ENCODE measurements around the gene TMEM176A.

- TF ChIP-seq TAF1 (IDR thresholded peaks at IDR 0.05; ENCODE audit: low read depth, low read length) (no peak), POLR2A (IDR thresholded peaks at IDR 0.05; ENCODE audit: low read depth, low read length) (no peak), SPI1 (IDR thresholded peaks at IDR 0.05; ENCODE audit: low read depth, low read length) (no peak), POU2F2 (IDR thresholded peaks at IDR 0.05; ENCODE audit: low read depth, low read length) (no peak)
These were observed 45.9 kb downstream of the TMEM176A start for GRCh38 chr7:150846291-150847115.

All from GM12891 (cell line).